ENCODE results near the gene DNAAF1. TPM values are rescaled to one million over a fixed set of nuclear protein-coding genes. Genes with fewer than 3 reads are reported as not detected.

The DNAAF1 gene
- polyA plus RNA-seq, 1 of the 3 experiments (the other 2 are of a cell fraction): 0.35 TPM

- TF ChIP-seq USF2 (IDR thresholded peaks at IDR 0.05; ENCODE audit: borderline replicate concordance, low read depth, low read length): no peak
- no peak for TF ChIP-seq RCOR1 (IDR thresholded peaks at IDR 0.05; ENCODE audit: low read length)
- no peak for TF ChIP-seq CTCF (IDR thresholded peaks at IDR 0.05)
- no peak for TF ChIP-seq EZH2phosphoT487 (IDR thresholded peaks at IDR 0.05; ENCODE audit: borderline replicate concordance, low read depth)
- no peak for TF ChIP-seq RXRA (IDR thresholded peaks at IDR 0.05; ENCODE audit: borderline replicate concordance, low read depth)
- TF ChIP-seq USF1 (IDR thresholded peaks at IDR 0.05; ENCODE audit: borderline replicate concordance, low read depth): no peak
- no peak for TF ChIP-seq SIN3A (IDR thresholded peaks at IDR 0.05; ENCODE audit: borderline replicate concordance, low read depth, low read length)
- no peak for TF ChIP-seq SMC3 (IDR thresholded peaks at IDR 0.05; ENCODE audit: low read depth, low read length)
- TF ChIP-seq GABPA (IDR thresholded peaks at IDR 0.05; ENCODE audit: low read depth): no peak
- no peak for TF ChIP-seq TCF12 (IDR thresholded peaks at IDR 0.05)
- TF ChIP-seq EP300 (IDR thresholded peaks at IDR 0.05; ENCODE audit: borderline replicate concordance in 1 of 2, low read depth in 1 of 2, low read length in 1 of 2): no peak
Observed at GRCh38 chr16:84143081-84143480, 2.0 kb upstream of the DNAAF1 start (continued).

GRCh38 chr16:84143784-84144199, 1.3 kb upstream of the DNAAF1 start:
- Histone ChIP-seq H3K9me2 (no peaks in the 10 kb centered on the region), H3K4me3 (ENCODE audit: low read depth in 2 of 2, low read length in 1 of 2) (peak overlapping the region; percentile 70 to 76), H3K4me1 (ENCODE audit: control insufficient read depth in 1 of 2, insufficient read depth in 2 of 2, low read depth in 1 of 2, low read length in 1 of 2) (peaks cover 0 to 5% of the 10 kb centered on the region in 2 experiments; a peak in 1 of 4 replicates), H3F3A (replicated peaks; ENCODE audit: insufficient read depth) (no peaks in the 10 kb centered on the region), H3K36me3 (replicated peaks in 1 of 2; ENCODE audit: control insufficient read depth in 1 of 2, insufficient read depth in 2 of 2, low read length in 1 of 2) (no peaks in the 10 kb centered on the region), H4K20me1 (ENCODE audit: insufficient read depth) (peaks cover 11% of the 10 kb centered on the region), H3K4me2 (peak overlapping the region; percentile 96), H2AFZ (ENCODE audit: low read depth) (no peak overlapping the region), H3K27me3 (ENCODE audit: insufficient read depth) (peaks cover 8% of the 10 kb centered on the region; the same call in 1 of the 2 replicates), H3K9me3 (no peaks in the 10 kb centered on the region), H3K79me2 (ENCODE audit: insufficient read depth) (peaks cover 53% of the 10 kb centered on the region), H3K27ac (ENCODE audit: low read depth in 2 of 2, low read length in 1 of 2) (no peak overlapping the region), H3K9ac (no peak overlapping the region; the same call in 1 of the 2 replicates)
- ChIA-PET CTCF (interaction anchor here (0.5 to 2.2 kb wide), 3 partner anchors 12 to 186 kb away, joined by 3 to 6 read pairs (median 4); partner anchors contain the start of gene MBTPS1), POLR2A (no interaction called here)
- no peak for DNase-seq
- 59% methylated on average over 13 of the region's 13 CpGs for WGBS (ENCODE audit: low lambda C conversion rate)
- TF ChIP-seq PBX3 (IDR thresholded peaks at IDR 0.05): peak; percentile 31
- TF ChIP-seq SIN3A (IDR thresholded peaks at IDR 0.05; ENCODE audit: borderline replicate concordance, low read depth, low read length): no peak
